ENCODE data around the gene SLC38A3. TPM values are rescaled to one million over a fixed set of nuclear protein-coding genes. Genes with fewer than 3 reads are reported as not detected.

The SLC38A3 gene
- total and polyA plus RNA-seq, 9 of the 15 experiments (the other 6 are each of a cell fraction or from before 2014, with no cell fraction given), result 0.09 to 0.38 (median 0.16) TPM; not detected in 6

- Histone ChIP-seq H3K27ac (ENCODE audit: extremely low read depth, low read depth, low read length) (peak overlapping the region; percentile 85), H3K36me3 (ENCODE audit: control insufficient read depth, insufficient read depth, low read length) (peaks cover 5% of the 10 kb centered on the region; the same call in 1 of the 3 replicates), H3K27me3 (ENCODE audit: control insufficient read depth in 2 of 2, insufficient read depth in 2 of 2, low read length in 2 of 2) (no peaks in the 10 kb centered on the region), H3K79me2 (ENCODE audit: control insufficient read depth, insufficient read depth, low read length) (peaks cover 29% of the 10 kb centered on the region), H3K4me1 (replicated peaks in 1 of 2; ENCODE audit: control insufficient read depth in 2 of 2, insufficient read depth in 2 of 2, low read length in 2 of 2) (peaks cover 42 to 51% of the 10 kb centered on the region in 2 experiments), H3K4me3 (no peak overlapping the region), H3K9me1 (ENCODE audit: control insufficient read depth, insufficient read depth, low read length) (no peaks in the 10 kb centered on the region), H4K20me1 (replicated peaks; ENCODE audit: control insufficient read depth, insufficient read depth, low read length) (no peaks in the 10 kb centered on the region), H3K4me2 (ENCODE audit: insufficient read depth, low read length) (peak overlapping the region; percentile 78; the same call in 1 of the 2 replicates), H3K9me3 (replicated peaks; ENCODE audit: control insufficient read depth, insufficient read depth, low read depth, low read length) (no peaks in the 10 kb centered on the region), H2AFZ (ENCODE audit: low read depth, low read length) (no peak overlapping the region), H3K9ac (ENCODE audit: insufficient read depth in 1 of 2, low read depth in 2 of 2, low read length in 2 of 2) (peak overlapping the region; percentile 69 to 95)
- POLR2A ChIA-PET, result interaction anchor here (1.0 to 2.1 kb wide), 2 partner anchors 14 to 320 kb away, joined by 3 to 8 read pairs; no protein-coding TSS in a partner anchor
- FAIRE-seq (no peak), ATAC-seq (no peak), DNase-seq (ENCODE audit: extremely low read depth in 1 of 4, low spot score in 3 of 4) (no peak)
- intact Hi-C loops (cut with micrococcal nuclease), result no loop called here
- 88% methylated on average over 12 of the region's 16 CpGs for WGBS (ENCODE audit: insufficient coverage, low coverage, missing lambda C conversion rate)
- no peak for TF ChIP-seq ZNF79 (CRISPR knock-in tag; IDR thresholded peaks at IDR 0.05; ENCODE audit: low read depth)
- peak; percentile 80 for TF ChIP-seq ZBTB33 (CRISPR knock-in tag; IDR thresholded peaks at IDR 0.05)
- no peak for TF ChIP-seq NR1H2 (CRISPR knock-in tag; IDR thresholded peaks at IDR 0.05)
- TF ChIP-seq MLX (CRISPR knock-in tag; conservative IDR thresholded peaks at IDR 0.05), result no peak
- no peak for TF ChIP-seq RBM15 (IDR thresholded peaks at IDR 0.05; ENCODE audit: insufficient read depth, low read length)
- no peak for TF ChIP-seq ZNF696 (CRISPR knock-in tag; conservative IDR thresholded peaks at IDR 0.05)
- no peak for TF ChIP-seq GATAD2A (IDR thresholded peaks at IDR 0.05)
- TF ChIP-seq ZNF740 (CRISPR knock-in tag; IDR thresholded peaks at IDR 0.05), result no peak
- no peak for TF ChIP-seq ZNF740 (tag; IDR thresholded peaks at IDR 0.05)
- CTCF ChIA-PET (ENCODE audit: low intra/inter-chr PET ratio), result interaction anchor here (0.8 to 2.7 kb wide), 4 partner anchors 18 to 53 kb away, joined by 3 to 26 read pairs (median 6); no protein-coding TSS in a partner anchor
- in situ Hi-C loops (cut with MboI), result no loop called here
- BruUV-seq (replicated peaks), result no TSS peak
Measured at GRCh38 chr3:50245251-50245745, 40.2 kb downstream of the SLC38A3 start.

Data from K562 (cell line).